ENCODE results near the gene SPACDR. TPM values are rescaled to one million over a fixed set of nuclear protein-coding genes. Genes with fewer than 3 reads are reported as not detected.

SPACDR gene
- total and polyA plus RNA-seq, 9 of the 15 experiments (the other 6 are each of a cell fraction or from before 2014, with no cell fraction given): 0.07 to 0.55 (median 0.14) TPM; not detected in 1

- TF ChIP-seq, protein P1, sequence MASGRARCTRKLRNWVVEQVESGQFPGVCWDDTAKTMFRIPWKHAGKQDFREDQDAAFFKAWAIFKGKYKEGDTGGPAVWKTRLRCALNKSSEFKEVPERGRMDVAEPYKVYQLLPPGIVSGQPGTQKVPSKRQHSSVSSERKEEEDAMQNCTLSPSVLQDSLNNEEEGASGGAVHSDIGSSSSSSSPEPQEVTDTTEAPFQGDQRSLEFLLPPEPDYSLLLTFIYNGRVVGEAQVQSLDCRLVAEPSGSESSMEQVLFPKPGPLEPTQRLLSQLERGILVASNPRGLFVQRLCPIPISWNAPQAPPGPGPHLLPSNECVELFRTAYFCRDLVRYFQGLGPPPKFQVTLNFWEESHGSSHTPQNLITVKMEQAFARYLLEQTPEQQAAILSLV (tag; IDR thresholded peaks at IDR 0.05): no peak
- no peak for TF ChIP-seq ZNF407 (IDR thresholded peaks at IDR 0.05; ENCODE audit: low read depth)
- TF ChIP-seq TCF15 (CRISPR knock-in tag; IDR thresholded peaks at IDR 0.05): no peak
- TF ChIP-seq NR3C1 (CRISPR knock-in tag; IDR thresholded peaks at IDR 0.05): no peak
- TF ChIP-seq ZNF174 (CRISPR knock-in tag; IDR thresholded peaks at IDR 0.05): peak; percentile 47; the same call in 1 of the 2 replicates
- TF ChIP-seq PHF20 (IDR thresholded peaks at IDR 0.05; ENCODE audit: partially characterized antibody): peak; percentile 20
- no peak for TF ChIP-seq BCL6 (CRISPR knock-in tag; IDR thresholded peaks at IDR 0.05)
- TF ChIP-seq ZFP1 (CRISPR knock-in tag; IDR thresholded peaks at IDR 0.05): no peak
- TF ChIP-seq EP400 (IDR thresholded peaks at IDR 0.05): peak; percentile 60; the same call in 1 of the 2 replicates
- TF ChIP-seq SNRNP70 (optimal IDR thresholded peaks at IDR 0.05; ENCODE audit: low read depth, low read length): no peak
- TF ChIP-seq, protein P2, sequence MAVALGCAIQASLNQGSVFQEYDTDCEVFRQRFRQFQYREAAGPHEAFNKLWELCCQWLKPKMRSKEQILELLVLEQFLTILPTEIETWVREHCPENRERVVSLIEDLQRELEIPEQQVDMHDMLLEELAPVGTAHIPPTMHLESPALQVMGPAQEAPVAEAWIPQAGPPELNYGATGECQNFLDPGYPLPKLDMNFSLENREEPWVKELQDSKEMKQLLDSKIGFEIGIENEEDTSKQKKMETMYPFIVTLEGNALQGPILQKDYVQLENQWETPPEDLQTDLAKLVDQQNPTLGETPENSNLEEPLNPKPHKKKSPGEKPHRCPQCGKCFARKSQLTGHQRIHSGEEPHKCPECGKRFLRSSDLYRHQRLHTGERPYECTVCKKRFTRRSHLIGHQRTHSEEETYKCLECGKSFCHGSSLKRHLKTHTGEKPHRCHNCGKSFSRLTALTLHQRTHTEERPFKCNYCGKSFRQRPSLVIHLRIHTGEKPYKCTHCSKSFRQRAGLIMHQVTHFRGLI (CRISPR knock-in tag; IDR thresholded peaks at IDR 0.05): no peak
- 0 out of 2 replicates have a peak, but pooled peaks have one; percentile 58 for TF ChIP-seq ZNF197 (CRISPR knock-in tag; IDR thresholded peaks at IDR 0.05; ENCODE audit: low read depth)
- TF ChIP-seq ZNF780A (CRISPR knock-in tag; IDR thresholded peaks at IDR 0.05): no peak
- no peak for TF ChIP-seq FUS (optimal IDR thresholded peaks at IDR 0.05; ENCODE audit: low read depth, low read length)
- no peak for TF ChIP-seq NR2C1 (IDR thresholded peaks at IDR 0.05)
- no peak for TF ChIP-seq NR2C1 (tag; IDR thresholded peaks at IDR 0.05)
- no peak for TF ChIP-seq TCF7 (IDR thresholded peaks at IDR 0.05; ENCODE audit: borderline replicate concordance)
- no peak for TF ChIP-seq ZBTB17 (CRISPR knock-in tag; IDR thresholded peaks at IDR 0.05)
Measured at GRCh38 chr7:100510437-100511239, 46.6 kb upstream of the SPACDR start (continued).

Measured in K562 (cell line).